LNCaP clone FGC (cell line): ENCODE results near the gene CEMIP2.

Experiments used
- DNase-seq: peaks from one replicate; pipeline ENCODE4 v3.0.0-alpha.2; 2011; ENCODE audit warnings: low read depth
- H3K4me3 ChIP-seq: 2 replicates; pipeline ENCODE4 v1.5.1; 2011; ENCODE audit warnings: mild to moderate bottlenecking, low read depth, low read length, control low read depth
- TF ChIP-seq, protein P1 (sequence below): IDR thresholded peaks from 2 replicates; pipeline ENCODE4 v1.5.1; 2012; ENCODE audit warnings: mild to moderate bottlenecking; ENCODE audit not compliant: control insufficient read depth, insufficient read depth; ENCODE audit errors: extremely low read depth

CEMIP2 gene

DNA sequence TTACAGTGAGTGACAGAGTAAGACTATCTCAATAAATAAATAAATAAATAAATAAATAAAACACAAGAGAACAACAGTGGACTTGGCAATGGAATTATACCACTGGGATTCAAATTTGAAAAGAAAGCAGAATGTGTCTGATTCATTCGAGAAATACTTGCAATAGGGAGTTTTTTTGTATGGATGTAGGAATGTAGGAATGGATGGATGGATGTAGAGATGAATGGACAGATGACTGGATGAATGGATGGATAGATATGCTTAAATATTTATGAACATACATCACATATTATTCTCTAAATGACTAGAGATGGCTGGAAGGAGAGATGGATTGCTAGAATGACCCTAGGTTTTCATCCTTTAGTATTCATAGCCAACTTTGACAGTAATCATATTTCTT is 22.0 kb upstream of the CEMIP2 start:
- DNase-seq, result no peak
- TF ChIP-seq, protein P1, sequence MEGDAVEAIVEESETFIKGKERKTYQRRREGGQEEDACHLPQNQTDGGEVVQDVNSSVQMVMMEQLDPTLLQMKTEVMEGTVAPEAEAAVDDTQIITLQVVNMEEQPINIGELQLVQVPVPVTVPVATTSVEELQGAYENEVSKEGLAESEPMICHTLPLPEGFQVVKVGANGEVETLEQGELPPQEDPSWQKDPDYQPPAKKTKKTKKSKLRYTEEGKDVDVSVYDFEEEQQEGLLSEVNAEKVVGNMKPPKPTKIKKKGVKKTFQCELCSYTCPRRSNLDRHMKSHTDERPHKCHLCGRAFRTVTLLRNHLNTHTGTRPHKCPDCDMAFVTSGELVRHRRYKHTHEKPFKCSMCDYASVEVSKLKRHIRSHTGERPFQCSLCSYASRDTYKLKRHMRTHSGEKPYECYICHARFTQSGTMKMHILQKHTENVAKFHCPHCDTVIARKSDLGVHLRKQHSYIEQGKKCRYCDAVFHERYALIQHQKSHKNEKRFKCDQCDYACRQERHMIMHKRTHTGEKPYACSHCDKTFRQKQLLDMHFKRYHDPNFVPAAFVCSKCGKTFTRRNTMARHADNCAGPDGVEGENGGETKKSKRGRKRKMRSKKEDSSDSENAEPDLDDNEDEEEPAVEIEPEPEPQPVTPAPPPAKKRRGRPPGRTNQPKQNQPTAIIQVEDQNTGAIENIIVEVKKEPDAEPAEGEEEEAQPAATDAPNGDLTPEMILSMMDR, result no peak
- no peak overlapping the region for H3K4me3 ChIP-seq

DNA sequence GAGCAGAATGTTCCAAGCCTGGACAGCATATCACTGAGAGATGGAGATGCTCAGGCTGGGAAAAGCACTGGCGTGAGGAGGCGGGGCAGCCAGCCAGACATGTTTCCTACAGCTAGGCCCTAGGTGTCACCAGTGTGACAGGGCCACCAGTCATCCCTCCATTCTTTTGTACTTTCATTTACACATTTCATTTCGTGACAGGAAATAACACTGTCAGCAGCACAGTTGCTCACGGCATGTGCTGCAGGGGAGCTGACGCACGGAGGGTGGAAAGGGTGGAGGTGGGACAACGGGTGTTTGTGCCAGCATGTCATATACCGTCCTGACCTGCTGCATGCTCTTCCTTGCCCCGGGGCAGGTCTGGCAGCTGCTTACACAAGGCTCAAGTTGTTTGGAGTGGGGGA is 14.8 kb upstream of the CEMIP2 start:
- H3K4me3 ChIP-seq, result no peak overlapping the region
- TF ChIP-seq, protein P1, result no peak
- no peak for DNase-seq

DNA sequence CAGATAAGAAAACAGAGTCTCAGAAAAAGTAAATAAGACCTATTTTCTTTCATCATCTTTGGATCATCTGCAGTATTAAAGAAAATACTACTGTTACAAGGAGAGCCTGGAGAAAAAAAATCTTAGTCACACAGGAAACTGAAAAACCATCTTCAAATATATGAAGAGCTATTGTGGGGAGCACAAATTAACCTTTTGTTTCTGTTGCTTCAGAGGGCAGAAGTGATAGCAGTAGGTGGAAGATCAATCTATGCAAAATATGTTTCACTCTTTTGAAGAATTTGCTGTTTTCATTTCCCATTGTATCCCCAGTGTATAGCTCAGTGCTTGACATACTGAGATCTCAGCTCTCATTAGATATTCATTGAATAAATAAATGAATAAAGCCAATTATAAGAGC is 13.1 kb upstream of the CEMIP2 start:
- H3K4me3 ChIP-seq, result no peak overlapping the region
- TF ChIP-seq, protein P1, result no peak
- no peak for DNase-seq

DNA sequence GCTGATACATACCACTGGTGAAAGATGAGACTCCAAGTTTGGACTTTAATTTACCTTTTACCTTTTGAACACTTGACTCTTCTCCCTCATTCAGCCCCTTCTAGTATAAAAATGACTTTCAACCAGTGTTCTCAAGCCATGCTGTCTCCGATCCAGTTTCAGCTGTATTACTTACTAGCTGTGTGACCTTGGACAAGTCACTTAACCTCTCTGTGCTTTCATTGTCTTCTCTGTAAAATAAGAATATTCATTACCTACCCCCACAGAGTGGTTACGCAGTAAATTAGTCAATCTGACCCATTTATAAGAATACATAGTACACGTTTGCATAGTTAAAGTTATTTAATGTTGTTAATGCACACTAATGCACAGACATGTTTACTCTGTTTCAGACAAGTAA is 12.6 kb upstream of the CEMIP2 start:
- TF ChIP-seq, protein P1, result no peak
- no peak for DNase-seq
- no peak overlapping the region for H3K4me3 ChIP-seq

DNA sequence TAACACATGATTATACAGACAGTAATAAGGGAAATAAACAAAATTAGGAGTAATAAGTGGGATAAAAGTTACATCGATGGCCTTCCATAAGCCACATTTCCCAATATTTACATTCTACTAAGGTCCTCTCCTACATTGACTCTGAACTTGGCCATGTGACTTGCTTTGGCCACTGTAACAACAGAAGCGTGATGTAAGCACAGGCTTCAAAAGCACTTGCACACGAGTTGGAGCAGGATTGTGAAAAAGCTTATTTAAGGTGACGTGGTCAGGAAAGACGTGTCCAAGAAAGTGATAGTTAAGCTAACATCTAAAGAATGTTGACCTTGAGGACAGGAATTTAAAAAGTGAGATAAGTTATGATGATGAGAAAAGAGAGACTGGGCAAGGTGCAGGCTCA is 9.8 kb upstream of the CEMIP2 start:
- TF ChIP-seq, protein P1, result no peak
- no peak overlapping the region for H3K4me3 ChIP-seq
- no peak for DNase-seq

DNA sequence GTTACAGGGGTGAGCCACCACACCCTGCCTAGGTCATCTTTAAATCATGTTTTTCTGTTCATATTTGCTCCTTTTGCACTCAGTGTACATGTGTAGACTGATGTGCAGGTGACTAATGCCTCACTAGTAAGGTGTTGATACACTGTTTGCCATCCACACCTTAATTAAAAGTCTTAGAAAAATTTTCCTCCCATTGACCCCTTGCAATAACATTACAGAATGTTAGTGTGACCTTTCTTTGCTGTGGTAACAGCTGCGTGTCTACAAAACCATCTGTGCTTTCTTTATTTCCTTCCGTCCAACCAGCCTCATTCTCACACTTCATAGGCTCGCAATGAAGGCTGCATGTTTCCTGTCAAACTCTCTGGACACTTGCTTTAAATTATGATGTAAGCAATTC is 6.6 kb upstream of the CEMIP2 start:
- H3K4me3 ChIP-seq, result no peak overlapping the region
- no peak for DNase-seq
- TF ChIP-seq, protein P1, result no peak

DNA sequence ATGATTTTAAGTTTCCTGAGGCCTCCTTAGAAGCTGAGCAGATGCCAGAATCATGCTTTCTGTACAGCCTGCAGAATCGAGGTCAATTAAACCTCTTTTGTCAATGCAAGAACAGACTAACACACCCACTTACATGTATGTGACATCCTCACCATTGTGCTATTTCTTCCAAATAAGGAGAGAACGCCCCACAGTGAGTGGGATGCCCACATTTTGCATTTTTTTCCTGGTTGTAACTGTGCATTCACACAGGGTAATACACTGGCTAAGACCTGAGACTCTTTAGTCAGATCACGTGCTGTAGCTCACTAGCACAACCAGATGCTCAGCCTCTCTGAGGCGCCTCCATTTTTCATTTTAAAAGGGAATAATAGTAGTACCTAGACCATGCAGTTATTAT is 4.4 kb upstream of the CEMIP2 start:
- TF ChIP-seq, protein P1, result no peak
- H3K4me3 ChIP-seq, result no peak overlapping the region

More for the DNA sequence above, 4.4 kb upstream of the CEMIP2 start:
- no peak for DNase-seq
